Dedifferentiated amniotic fluid mesenchymal stem cell (primary cell): Measurements from ENCODE around the gene BARX1.
"Not testable (repeated sequence)": the region's sequence is repeated elsewhere in the genome, so short reads cannot be mapped to it uniquely, and the experiment has no call there.

Source experiments
- DNase-seq: peaks from one replicate; pipeline ENCODE4 v3.0.0-alpha.2; 2016; ENCODE audit errors: extremely low spot score

The BARX1 gene

DNA sequence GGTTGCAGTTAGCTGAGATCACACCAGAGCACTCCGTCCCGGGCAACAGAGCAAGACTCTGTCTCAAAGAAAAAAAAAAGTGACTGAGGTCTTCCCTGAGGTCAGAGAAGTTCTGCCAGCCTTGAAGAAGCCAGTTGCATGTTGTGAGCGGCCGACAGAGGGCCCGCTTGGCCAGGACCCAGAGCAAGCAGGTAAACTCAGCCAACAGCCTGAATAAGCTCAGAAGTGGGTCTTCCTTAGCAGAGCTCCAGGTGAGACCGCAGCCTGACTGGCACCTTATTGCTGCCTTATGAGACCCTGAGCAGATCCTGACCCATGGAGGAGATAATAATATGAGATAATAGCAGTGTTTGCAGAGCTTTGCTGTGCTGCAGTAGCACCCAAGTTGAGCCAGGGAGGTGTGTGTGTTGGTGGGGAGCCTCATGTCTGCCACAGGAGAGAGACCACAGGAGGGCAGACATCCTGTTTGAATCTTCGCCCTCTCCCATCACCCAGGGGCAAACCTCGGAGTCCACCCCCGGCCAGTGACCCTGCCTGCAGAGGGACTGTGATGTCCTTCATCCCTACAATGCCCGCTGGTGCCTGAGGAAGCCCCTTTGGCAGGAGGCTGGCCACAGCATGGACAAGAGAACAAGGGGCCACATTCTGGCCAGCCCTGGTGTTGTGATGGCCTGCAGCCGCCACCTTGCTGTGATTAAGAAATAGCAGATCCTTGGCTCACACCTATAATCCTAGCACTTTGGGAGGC, 10.8 kb upstream of the BARX1 start:
- no peak for DNase-seq

DNA sequence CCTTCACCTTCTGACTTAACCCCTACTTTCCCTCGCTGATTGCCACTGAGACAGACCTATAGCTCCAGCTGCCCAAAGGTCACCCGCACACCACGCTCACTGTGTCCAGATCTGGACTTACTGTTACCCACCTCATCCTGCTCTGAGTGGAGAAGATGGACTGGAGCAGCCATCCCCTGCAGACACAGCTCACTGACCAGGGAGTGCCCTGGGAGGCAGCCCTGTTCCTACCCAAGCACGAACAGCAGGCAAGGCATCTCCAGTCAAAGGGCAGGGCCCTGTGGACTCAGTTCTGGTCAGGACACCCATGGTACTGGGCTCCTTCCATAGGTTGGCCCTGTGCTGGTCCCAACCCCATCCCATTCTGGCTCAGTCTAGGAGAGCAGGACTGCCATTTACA, 9.5 kb upstream of the BARX1 start:
- DNase-seq = no peak

DNA sequence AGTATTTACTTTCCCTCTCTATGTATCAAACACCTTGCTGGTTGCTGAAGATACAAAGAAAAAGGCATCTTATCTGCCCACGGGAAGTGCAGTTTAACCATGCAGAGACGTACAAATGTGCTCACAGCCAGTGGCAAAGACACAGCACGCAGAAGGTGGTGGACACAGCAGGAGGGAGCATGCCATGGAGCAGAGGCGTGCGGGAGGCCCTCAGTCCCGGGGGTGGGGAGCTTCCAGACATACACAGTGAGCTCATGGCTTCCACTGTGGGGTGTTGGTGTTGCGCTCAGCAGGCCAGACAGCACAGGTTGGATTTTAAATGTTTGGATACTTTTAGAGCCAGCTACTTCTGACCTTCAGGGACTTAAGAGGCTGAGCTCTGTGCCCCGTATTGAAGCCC, 8.8 kb upstream of the BARX1 start:
- no peak for DNase-seq

DNA sequence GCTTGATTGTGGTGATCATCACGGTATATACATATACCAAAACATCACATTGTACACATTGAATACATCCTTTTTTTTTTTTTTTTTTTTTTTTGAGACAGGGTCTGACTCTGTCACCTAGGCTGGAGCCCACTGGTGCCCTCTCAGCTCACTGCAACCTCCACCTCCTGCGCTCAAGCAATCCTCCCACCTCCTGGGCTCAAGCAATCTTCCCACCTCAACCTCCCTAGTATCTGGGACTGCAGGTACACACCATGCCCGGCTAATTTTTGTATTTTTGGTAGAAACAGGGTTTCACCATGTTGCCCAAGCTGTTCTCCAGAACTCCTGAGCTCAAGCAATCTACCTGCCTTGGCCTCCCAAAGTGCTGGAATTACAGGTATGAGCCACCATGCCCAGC, 8.3 kb upstream of the BARX1 start:
- not testable (repeated sequence) for DNase-seq

DNA sequence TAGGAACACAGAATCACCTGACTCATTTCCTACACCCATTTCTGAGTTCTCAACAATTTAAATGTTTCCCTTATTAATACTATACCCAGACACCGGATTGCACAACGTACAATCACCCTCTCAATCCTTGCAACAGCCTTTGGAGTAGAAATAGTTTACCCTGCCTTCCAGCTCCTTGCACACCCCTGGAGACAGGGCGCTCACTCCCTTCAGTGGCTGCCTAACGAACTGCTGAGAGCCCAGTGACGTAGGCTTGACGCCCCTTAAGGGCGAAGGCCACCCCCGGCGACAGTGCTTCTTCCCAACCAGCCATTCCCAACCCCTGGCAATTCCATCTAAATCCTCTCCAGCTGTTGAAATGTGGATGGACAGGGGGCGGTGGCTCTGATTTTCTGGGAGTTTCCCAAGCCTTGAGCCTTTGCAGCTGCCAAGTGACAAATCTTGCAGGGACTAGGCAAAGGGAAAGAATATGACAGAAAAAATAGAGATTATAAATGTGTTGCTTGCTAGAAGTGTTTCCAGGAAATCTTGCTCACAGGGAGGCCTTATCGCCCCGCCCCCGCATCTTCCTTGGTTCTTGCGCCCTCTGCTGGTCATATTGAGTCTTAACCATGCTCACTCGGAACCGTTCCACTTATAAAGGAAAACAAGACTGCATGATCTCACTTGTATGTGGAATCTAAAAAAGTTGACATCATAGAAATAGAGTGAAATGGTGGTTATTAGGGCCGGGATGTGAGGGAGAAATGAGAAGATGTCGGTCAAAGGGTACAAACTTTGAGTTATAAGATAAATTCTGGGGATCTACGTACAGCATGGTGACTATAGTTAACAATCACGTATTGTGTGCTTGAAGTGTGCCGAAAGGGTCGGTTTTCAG, 7.6 kb upstream of the BARX1 start:
- peak; percentile 93 for DNase-seq

DNA sequence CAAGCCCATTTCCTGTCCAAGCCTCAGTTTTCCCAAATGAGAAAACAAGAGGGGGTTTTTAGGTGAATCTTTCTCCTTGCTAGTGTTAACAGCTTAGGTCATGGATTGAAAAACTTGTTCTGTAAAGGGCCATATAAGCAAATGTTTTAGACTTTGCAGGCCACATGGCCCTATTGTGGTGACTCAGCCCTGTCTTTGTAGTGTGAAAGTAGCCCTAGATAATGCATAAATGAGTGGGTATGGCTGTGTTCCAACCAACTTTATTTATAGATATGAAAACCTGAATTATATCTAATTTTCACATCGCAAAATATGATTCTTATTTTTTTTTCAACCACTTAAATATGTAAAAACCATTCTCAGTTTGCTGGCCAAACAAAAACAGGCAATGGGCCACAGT, 6.9 kb upstream of the BARX1 start:
- DNase-seq = no peak

DNA sequence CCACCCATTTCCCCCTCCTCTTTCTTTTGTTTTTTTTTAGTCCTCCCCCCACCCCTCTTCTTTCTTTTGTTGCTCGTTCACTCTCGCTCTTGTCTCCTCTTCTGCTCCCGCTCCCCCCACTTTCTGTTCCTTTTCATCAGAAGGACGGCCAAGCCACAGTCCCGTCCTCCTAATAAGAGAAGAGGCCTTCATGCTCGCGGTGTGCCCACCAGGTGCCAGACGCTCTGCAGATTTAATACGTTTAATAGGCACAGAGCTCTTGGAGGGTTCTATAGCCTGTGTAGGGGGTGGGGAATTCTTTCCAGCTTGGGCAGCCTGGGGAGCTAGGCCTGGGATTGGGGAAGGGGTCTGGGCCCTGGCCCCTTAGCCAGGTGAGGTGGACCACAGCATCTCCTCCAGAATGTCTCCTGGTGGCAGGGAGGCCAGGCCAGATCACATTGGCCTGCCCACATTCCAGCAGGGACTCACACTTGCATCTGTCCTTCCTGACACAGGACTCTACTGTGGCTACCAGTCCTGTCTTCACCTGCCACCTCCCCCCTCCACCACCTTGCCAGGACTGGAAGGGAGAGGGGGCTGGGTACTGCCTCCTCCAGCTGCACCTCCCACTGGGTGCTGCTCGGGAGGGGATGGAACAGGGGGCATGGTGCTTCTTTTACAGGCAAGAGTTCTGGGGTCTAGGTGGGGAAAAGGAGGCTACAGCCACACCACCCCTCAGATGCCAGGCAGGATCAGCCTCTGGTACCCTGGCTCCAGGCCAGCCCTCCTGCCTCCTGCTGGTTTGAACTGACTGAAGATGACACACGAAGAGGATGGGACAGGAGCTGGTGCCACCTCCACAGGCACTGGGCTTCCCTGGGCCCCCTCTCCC, 6.1 kb upstream of the BARX1 start:
- DNase-seq = no peak

DNA sequence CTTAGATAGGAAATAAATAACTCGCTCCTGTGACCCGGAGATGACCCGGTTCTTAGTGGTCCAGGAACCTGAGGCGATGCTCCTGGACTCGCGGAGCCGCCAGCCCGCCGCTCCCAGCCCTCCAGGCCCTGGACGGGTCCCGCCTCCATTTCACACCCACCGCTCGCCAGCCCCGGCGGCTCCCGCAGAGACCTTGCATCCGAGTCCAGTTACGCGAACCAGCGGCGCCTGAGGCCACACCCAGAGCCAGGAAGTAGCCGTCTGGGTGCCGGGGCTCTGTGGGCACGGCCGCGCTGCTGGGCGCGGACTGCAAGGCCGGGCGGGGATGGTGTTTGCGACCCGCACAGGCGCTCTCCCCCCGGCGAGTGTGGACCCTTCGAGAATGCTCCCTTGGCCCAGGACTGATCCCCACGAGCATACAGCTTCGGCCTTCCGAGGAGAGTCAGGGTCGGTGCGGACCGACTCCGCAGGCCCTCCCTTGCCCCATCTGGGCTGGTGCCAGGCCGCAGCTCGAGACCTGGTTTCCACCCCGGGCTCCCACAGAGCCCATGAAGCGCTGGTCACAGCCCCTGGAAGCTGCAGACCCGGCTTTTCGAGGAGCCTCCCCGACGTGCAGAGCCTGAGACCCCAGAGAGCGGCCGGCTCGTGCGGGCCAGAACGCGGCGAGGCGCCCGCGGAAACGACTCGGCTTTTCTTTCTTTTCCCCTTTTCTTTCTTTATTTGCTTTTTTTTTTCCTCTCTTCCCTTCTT, 5.2 kb upstream of the BARX1 start:
- DNase-seq = no peak

DNA sequence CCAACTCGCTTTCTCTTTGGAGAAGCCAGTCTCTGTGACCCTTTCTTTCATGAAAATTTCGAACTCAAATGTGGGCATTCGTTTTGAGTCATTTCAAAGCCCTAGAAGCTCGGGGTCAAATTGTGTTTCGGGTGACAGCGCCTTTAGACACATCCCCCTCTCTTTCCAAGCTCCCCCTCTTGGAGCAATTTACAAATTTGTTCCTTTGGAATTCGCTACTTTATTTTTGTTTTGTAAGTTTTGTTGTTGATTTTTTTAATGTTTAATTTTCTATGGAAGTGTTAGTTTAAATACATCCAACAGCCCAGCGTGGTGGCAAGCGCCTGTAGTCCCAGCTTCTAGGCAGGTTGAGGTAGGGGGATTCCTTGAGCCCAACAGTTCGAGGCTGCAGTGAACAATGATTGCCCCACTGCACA, 4.6 kb upstream of the BARX1 start:
- no peak for DNase-seq

DNA sequence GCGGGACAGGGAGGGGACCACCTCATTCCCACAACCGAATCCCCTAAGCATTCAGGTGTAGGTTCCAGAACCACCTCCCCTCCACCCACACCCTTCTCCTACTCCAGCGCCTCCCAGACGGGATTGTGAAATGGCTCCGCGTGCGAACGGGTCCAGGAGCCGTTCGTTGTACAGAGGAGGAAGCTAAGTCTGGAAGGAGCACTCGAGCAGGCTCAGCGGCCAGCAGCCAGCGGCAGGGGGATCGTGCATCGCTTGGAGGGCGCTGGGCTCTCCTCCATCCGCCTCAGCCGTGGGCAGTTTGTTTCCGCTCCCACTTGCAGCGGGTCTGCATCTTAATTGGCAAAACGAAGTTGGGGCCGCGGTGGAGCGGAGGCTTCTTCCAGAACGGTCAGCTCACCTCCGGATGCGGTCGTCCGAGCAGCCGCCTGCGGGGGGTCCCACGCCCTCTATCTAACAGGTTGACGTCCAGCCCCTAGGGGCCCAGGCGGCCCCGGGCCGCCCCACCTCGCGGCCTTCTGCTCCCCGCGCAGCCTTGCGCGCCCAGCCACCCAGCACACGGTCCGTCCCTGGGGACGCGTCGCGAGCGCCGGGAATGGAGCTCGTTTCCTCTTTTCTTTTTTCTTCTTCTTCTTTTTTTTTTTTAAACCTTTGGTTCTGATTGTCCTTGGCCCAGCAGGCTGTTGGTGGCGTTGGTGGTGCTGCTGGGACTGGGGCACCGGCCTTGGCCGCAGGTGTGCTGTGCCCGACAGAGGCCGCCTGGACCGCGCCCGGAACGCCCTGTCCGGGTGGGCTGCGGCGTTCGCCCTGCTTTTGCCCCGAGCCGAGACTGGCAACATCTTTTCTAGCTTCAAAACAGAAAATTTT, 3.9 kb upstream of the BARX1 start:
- no peak for DNase-seq

DNA sequence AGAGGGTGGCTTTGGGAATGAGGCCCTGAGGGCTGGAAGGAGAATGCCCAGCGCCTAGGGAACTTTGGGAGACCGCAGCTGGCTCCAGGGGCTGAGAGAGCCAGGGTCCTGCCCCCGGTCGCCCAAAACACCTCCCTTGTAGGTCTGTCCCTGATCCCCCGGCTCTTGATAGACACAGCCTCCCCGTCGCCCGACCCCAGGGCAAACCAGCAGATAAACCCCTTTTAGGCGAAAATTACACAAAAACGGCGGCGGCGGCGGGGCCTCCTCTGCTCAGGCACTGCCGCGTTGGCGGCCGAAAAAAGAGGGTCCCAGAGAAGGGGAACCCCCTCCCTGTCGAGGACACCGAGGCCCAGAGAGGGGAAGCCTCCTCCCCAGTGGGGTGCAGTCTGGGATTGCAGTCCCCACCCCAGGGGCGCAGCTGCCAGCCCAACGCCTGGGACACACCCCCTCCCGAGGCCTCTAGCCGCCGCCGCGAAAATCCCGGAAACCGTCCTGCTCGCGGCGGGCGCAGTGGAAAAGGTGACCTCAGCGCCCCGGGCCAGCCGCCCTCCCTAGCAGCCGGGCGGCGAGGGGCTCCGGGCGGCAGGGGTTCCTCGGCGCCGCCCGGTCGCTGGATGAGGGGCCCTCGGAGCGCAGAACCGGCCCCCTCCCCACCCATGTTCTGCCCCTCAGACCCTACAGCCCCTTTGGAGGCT, 3.1 kb upstream of the BARX1 start:
- no peak for DNase-seq

DNA sequence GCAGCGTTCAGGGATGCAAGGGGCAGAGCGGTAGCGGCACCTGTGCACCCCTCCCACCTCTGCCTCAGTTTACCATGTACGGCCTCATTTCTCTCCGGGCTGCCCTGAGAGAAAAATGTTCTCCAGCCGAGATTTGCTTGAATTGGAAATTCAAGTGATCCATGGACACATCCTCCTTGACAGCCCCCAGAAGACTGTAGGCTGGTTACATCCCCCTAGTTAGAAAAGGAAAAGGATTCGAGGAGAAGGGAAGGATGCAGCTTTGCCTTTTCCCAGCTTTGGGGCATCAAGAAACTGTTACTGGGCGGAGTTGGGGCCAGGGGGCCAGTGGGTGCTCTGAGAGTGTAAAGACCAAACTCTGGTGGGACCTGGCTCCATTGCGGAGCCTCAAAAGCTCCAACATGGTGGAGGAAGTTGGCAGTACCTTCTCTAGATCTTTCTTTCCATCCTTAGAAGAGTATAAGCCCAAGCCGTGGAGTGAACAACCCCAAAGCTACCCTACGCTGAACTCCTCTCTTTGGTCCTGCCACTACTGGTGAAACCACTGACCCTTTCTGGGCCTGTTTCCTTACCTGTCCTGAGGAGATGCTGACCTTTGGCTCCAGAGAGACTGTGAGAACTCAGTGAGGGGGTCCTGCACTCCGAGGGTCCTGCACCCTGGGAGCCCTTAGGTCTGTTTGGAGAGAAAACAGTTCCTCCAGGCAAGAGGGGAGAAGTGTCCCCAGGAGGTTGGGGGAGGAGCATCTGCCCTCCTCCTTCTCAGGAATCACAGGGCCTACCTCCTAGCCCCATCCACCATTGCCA, 1.0 kb upstream of the BARX1 start:
- no peak for DNase-seq

DNA sequence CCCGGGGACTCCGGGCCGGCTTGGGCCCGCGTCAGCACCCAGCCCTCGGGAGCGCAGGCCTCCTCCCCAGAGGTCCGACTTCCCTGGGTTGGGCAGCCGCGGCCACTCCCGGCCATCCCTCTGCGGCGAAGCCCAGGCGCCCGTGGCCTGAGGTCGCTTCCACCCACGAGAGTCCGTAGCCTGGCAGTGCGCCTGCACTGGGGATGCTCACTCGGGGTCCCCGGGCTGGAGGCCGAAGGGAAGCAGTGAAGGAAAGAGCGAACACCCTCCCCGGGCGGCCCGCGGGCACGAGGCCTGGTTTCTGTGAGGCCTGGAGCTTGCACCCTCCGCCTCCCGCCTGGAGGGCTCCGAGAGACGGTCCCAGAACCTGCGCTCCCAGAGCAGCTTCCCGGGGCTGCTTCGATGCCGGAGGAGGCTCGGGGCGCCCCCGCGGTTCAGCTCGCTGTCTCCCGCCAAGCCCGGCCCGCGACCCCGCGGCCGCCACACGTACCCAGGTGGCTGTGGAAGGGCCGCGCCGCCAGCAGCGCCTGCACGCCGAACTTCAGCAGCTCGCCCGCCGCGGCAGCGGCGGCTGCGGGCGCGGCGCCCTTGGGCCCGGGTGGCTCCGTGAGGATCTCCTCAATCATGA, 607 bp downstream of the BARX1 start:
- DNase-seq = no peak

DNA sequence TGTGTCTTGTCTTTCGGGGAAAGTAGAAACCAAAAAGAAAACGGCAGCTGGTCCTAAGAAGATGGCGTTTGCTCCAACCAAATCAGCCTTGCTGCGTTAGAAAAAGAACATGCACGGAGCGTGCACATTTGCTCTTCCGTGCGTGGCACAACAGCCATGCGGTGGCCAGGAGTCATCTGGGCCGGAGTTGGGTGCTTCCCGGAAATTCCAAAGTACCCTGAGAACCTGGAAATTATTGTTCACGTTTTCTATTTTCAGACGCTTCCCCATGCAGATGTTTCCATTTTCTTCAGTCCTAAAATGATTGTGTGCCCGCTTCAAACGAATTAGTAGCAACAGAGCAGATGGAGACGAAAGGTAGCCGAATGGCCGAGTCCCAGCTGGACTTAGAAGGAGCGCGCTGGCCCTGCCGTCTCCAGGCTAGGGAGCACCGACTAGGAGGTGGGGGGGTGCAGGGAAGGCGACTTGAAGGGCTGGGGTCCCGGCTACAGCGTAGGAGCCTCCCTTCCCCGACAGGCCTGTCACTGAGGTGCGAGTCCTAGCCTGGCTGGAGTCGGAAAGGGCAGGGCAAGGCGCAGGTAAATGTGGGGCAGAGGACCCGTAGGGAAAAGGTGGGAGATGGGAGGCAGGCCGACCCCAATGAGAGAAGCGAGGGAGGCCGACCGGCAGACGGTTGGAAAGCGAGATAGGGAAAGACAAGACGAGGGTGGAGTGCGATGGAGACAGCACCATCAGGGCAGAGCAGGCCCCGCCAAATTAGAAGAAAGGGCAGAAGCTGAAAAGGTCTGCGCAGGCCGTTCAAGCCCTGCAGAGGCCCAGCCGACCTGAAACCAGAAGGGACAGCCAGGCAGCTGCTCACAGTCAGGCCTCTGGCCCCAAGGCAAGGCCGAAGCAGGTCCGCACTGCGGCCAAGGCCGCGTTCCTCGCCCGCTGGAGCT, 1.4 kb downstream of the BARX1 start:
- DNase-seq = no peak

DNA sequence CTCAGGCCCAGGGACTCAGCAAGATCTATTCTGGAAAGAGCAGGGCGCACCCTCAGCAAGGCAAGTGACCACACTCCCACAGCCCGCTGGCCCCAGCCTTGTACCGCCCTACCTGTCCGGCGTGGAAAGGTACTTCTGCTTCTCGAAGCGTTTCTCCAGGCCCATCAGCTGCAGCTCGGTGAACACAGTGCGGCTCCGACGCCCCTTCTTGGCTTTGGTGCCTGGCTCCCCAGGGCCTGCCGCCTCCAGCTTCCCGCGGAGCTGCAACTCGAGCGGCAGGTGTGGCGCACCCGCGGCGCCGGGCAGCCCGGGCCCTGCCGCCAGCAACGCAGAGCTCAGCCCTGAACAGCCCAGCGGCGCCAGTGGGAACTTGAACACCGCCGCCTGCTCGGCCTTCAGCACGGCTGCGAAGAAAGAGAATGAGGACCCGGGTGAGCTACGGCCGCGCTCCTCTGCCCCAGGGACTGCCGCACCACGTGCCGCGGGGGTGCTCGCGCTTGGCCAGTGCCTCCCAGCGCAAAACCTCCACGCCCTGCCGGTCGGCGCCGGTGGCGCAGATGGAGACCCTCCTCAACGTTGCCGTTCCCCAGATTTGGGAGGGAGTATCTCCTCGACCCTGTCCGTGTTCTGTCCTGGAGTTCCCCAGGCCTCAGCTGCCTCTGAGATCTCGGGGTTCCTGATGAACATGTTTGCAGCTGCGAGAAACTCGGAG, 2.2 kb downstream of the BARX1 start:
- DNase-seq = no peak

DNA sequence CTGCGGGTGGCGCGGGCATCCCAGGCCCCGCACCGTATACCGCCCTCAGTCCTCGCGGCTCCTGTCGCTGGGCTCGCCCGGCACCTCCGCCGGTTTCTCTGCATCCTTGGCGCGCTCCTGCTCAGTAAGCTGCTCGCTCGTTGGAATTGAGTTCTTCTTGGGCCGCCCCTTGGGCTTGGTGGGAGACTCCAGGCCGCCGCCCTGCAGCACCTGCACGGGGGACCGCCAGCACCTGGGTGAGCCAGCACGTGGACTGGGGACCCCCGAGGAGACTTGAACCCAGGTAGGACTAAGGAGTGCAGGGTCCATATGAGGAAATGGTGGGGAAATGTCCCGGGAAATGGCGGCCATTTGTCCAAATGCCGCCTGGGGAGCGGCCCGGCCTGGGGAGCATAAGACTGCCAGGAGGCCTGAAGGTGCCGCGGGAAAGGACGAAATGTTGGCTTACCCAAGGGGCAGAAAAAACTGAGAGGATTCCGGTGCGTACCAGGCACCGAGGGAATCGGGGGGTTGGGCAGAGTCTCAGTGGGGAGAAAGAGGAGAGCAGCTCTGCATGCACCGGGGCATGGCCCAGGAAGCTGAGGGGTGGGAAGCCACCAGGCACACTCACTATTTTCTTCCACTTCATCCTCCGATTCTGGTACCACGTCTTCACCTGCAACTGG, 2.9 kb downstream of the BARX1 start:
- no peak for DNase-seq
